Forelimb muscle (tissue), 1 donor: Measurements from ENCODE around the gene VSIG8. TPM values are rescaled to one million over a fixed set of nuclear protein-coding genes. Genes with fewer than 3 reads are reported as not detected.

Experiments
- DNase-seq: peaks from one replicate; pipeline ENCODE4 v3.0.0-alpha.2; 2013; ENCODE audit warnings: low read depth
- polyA plus RNA-seq: library from polyadenylated mRNA; unstranded; fragments of 120-200 nt; gene quantifications from one replicate; pipeline ENCODE4 v1.2.1, GENCODE V29; 2013; ENCODE audit not compliant: insufficient read length

The VSIG8 gene
- polyA plus RNA-seq, 1 donor: not detected

- no peak for DNase-seq
Observed at GRCh38 chr1:159829273-159829634, 33.2 kb downstream of the VSIG8 start.

GRCh38 chr1:159828581-159829272 lies 33.7 kb downstream of the VSIG8 start:
- DNase-seq: no peak

- DNase-seq: no peak
Observed at GRCh38 chr1:159828176-159828575, 34.3 kb downstream of the VSIG8 start.

- no peak for DNase-seq
Observed at GRCh38 chr1:159827549-159827948, 34.9 kb downstream of the VSIG8 start.

GRCh38 chr1:159827102-159827490 lies 35.4 kb downstream of the VSIG8 start:
- no peak for DNase-seq

GRCh38 chr1:159826441-159827101 lies 35.9 kb downstream of the VSIG8 start, which contains the start of gene SLAMF8:
SLAMF8 (plus strand) TSS chr1:159826873; CDS start chr1:159826899, 26 bp downstream.
- DNase-seq: no peak

- no peak for DNase-seq
Observed at GRCh38 chr1:159825564-159825963, 36.9 kb downstream of the VSIG8 start.

- no peak for DNase-seq
Observed at GRCh38 chr1:159823406-159823805, 39.1 kb downstream of the VSIG8 start.

GRCh38 chr1:159821171-159821867 lies 41.1 kb downstream of the VSIG8 start:
- no peak for DNase-seq

- DNase-seq: no peak
Observed at GRCh38 chr1:159817276-159818041, 45.0 kb downstream of the VSIG8 start.

- no peak for DNase-seq
Observed at GRCh38 chr1:159815926-159816325, 46.5 kb downstream of the VSIG8 start.

- DNase-seq: no peak
Observed at GRCh38 chr1:159804924-159805323, 57.5 kb downstream of the VSIG8 start.

Other genes with a start within 250 kb of the VSIG8 start
- not detected for gene CRP, start 148.1 kb downstream of the VSIG8 start, polyA plus RNA-seq
- 7.9 TPM for gene DUSP23, start 81.7 kb downstream of the VSIG8 start, polyA plus RNA-seq
- gene FCRL6, start 60.3 kb downstream of the VSIG8 start, polyA plus RNA-seq: 0.34 TPM
- 0.47 TPM for gene SLAMF8, start 35.8 kb downstream of the VSIG8 start, polyA plus RNA-seq
- gene CFAP45, start 37.5 kb upstream of the VSIG8 start, polyA plus RNA-seq: 0.20 TPM
- gene TAGLN2, start 62.9 kb upstream of the VSIG8 start, polyA plus RNA-seq: 151 TPM
- 0.28 TPM for gene IGSF9, start 83.0 kb upstream of the VSIG8 start, polyA plus RNA-seq
- gene SLAMF9, start 91.6 kb upstream of the VSIG8 start, polyA plus RNA-seq: not detected
- gene PIGM, start 169.3 kb upstream of the VSIG8 start, polyA plus RNA-seq: 5.2 TPM
- 0.71 TPM for gene KCNJ10, start 207.5 kb upstream of the VSIG8 start, polyA plus RNA-seq
- gene KCNJ9, start 218.9 kb upstream of the VSIG8 start, polyA plus RNA-seq: 0.10 TPM
- gene IGSF8, start 236.0 kb upstream of the VSIG8 start, polyA plus RNA-seq: 16.7 TPM